HepG2 (cell line): ENCODE measurements around the gene ZCWPW2.

Experiments used
- ETV5 ChIP-seq: IDR thresholded peaks from 2 replicates; pipeline ENCODE4 v1.6.1; 2018; ENCODE audit warnings: missing biosample characterization, missing genetic modification reagents, inconsistent platforms, borderline replicate concordance
- ZNF101 ChIP-seq: sonication (generic); formaldehyde crosslinking; IDR thresholded peaks from 2 replicates; pipeline ENCODE4 v1.4.0; 2020; ENCODE audit warnings: mild to moderate bottlenecking, low read depth, missing genetic modification reagents, borderline replicate concordance

DNA sequence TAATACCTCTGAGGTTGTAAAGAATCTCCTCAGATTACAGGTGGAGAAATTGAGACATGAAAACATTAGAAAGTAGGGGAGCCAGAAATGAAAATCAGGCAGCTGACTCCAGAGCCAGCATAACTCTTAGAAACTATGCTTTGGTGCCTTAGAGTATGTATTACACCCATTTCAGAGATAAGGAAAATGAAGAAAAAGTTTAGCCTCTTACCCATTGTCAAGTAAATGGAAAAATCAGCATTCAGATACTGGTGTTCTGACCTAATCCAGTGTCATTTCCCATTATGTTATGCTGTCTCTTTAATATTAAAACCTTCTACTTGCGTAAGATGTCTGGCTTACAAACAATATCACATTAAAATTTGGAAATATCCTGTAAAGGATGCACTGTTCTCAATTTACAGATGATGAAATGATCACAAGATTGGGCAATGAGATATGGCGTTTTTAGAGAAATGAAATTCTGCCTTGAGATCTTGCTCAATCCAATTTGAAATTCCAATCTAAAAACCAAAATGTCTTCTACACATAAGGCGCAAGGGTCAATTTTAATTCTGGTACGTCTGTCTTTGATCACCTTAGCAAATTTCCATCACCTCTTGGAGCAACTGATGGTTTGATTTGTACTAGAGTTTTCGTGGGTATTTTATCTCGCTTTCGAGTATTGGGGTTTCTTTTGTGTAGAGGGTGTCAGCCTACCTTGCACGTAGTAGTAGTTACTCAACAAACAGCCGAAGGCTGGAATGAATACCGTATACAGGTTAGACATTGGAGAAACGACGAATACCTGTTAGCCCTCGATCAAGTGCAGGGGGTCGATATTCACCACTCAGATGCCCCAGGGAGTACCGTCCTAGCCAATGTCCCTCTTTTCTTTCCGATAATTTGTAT, 902 bp upstream of the ZCWPW2 start:
- TF ChIP-seq ZNF101 (CRISPR knock-in tag), result no peak
- TF ChIP-seq ETV5 (CRISPR knock-in tag), result no peak
